Thyroid gland (tissue), 4 donors: ENCODE measurements around the gene OVAAL.

ENCODE experiments used
- POLR2A ChIP-seq, 2 donors: fragments of 450-650 bp; IDR thresholded peaks; one replicate each; pipeline ENCODE4 v1.6.1; 2017; ENCODE audit warnings: antibody characterized with exemption in 2 of 2, mild to moderate bottlenecking in 2 of 2, moderate library complexity in 1 of 2
- TF ChIP-seq, protein P1 (sequence below), 6 experiments: fragments of 200-600 bp in 3 of 6; fragments of 450-650 bp in 3 of 6; sonication (generic) in 3 of 6; IDR thresholded peaks; one replicate each; pipeline ENCODE4 v1.5.1; 2016 to 2019; ENCODE audit warnings: antibody characterized with exemption in 6 of 6, mild to moderate bottlenecking in 2 of 6, inconsistent platforms in 1 of 6, moderate library complexity in 1 of 6

DNA sequence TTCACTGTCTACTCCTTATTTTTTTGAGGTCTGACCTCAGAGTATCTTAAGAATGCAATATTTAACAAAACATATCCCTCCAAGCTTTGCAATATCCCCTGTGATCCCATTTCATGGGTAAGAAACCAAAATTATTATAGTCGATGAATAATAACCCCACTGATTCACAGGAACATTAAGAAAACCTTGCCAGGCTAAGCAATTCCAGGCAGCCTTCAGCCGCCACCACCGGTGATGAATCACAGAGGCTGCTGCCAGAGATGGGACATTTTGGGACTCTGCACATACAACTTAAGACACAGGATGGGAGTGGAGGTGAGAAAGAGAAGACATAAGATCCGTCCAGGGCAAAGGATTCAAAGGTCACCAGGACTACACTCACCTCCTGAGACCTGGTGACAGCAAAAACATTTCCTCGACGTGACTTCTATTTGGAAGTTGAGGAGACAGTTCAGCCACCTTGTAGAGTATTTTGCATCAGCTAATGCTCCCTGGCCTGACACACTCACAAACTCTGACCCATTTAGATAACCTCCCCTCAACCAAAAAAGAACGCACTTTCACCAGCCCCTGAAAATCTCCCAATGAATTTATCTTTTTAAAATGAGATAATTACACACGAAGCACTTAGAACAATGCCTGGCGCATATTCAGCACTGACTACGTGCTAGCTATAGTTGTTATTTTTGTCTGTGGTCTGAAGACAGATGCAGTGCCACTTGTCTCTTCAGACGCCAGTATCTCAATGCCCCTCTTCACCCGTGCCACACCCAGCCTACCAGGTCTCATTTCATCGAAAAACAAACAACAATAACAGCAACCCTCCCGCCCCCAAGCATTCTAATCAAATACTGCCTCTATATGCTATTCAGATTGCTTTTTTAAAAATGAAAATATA is 17.8 kb upstream of the OVAAL start:
- TF ChIP-seq, protein P1, sequence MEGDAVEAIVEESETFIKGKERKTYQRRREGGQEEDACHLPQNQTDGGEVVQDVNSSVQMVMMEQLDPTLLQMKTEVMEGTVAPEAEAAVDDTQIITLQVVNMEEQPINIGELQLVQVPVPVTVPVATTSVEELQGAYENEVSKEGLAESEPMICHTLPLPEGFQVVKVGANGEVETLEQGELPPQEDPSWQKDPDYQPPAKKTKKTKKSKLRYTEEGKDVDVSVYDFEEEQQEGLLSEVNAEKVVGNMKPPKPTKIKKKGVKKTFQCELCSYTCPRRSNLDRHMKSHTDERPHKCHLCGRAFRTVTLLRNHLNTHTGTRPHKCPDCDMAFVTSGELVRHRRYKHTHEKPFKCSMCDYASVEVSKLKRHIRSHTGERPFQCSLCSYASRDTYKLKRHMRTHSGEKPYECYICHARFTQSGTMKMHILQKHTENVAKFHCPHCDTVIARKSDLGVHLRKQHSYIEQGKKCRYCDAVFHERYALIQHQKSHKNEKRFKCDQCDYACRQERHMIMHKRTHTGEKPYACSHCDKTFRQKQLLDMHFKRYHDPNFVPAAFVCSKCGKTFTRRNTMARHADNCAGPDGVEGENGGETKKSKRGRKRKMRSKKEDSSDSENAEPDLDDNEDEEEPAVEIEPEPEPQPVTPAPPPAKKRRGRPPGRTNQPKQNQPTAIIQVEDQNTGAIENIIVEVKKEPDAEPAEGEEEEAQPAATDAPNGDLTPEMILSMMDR (IDR thresholded peaks at IDR 0.05): no peak
- no peak for TF ChIP-seq POLR2A (IDR thresholded peaks at IDR 0.05)
